Non-pigmented ciliary epithelial cell (primary cell): ENCODE measurements around the gene CDYL2.

Source experiments
- DNase-seq: peaks from one replicate; pipeline ENCODE4 v3.0.0-alpha.2; 2010; ENCODE audit warnings: low read depth

Gene CDYL2

DNA sequence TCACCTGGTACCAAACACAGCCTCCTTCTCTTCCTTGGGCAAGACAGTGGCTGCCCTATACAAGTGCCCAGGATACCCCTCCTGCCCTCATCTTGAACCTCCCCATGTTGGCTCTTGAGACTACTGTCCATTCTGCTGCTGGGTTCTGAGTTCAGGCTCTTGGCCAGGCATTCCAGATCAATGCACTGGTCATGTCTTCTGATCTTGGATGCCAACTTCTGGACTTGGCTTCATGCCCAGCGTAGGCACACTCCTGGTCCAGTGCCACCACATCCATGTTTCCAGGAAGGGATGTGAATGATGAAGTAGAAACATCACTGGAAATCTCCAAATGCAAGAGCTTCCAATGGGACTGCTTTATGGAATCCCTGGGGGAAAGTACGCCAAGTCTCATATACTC, 212.1 kb downstream of the CDYL2 start:
- no peak for DNase-seq

DNA sequence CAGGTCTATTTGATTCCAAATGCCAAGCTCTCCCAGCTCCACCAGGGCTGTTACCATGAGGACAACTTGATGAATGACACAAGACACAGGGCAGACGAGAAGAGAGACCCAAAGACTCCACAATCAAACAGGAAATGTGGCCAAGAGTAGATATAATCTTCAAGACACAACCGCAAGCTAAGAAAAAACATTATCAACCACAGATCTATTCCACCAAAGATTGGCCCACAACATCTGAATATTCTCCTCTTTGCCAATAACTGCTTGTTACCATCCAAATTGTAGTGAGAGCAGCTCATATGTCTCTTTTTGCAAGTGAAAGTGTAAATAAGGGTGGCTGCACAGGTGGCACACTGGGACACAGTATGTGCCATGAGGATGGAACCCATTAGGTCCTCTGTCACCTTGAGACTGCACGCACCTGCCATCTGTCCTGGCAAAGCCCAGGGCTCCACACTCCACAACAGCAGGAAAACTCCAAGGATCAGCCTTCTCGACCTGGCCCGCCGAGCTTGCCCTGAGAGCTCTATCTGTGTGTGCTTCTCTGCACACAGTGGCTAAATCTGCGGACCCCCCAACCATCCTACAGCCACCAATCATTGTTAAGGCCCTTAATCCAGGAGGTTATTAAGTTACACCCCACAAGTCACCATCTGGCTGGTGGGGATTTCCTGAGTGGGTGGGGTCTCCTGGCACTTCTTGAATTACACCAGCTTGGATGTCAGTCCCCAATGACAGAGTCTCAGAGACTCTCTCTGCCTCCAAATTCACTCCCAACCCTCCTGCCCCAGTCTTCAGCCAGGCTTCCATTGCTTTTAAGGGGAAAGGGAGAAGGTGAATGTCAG, 213.1 kb downstream of the CDYL2 start:
- DNase-seq = no peak

DNA sequence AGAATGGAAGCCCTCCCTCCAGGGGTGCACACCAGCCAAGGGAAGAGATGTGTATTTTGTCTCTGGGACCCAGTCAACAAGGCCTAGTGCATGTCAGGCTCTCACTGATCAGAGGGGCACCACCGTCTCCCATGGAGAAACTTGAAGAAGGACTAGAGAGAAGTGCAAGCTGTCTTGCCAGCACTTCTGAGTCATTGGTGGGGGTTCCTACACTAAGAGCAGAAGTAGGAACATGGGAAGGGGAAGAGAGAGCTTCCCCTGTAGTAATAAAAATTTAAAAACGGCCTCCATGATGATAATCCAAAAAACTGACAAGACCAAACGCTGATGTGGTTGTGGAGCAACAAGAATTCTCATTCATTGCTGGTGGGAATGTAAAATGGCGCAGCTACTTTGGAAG, 217.3 kb downstream of the CDYL2 start:
- DNase-seq = no peak

DNA sequence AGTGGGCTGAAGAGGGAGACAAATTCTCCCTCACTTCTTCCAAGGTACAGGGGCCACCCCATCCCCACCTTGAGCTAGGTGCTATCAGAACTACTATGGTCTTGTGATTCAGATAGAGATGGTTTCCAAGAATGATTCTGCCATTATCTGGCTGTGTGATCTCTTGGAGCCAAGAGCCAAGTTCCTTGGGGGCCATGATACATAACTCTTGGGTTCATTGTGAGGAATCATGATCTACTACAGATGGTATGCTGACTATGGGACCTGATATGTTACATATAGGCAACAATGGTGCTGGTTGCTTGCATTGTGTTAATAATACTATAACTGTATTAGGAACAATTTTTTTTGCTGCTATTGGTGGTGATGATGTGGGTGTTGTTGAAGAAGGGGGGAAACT, 217.9 kb downstream of the CDYL2 start:
- DNase-seq = no peak

DNA sequence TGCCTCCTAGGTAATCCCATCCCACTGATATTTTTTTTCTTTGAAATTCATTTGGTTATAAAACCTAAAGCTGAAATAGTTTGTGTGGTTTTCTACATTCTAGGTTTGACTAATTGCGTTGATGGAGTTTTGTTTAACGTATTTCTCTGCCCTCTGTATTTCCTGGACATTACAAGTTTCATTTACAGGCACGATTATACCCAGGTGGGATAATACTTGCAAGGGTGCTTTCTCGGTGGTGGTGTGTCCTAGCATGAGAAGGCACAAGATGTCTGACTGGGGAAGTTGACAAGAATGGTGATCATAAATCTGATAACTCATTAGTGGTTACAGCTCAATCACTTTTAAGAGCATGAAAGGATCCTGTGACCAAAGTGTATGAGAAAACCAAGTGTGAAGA, 218.6 kb downstream of the CDYL2 start:
- no peak for DNase-seq

DNA sequence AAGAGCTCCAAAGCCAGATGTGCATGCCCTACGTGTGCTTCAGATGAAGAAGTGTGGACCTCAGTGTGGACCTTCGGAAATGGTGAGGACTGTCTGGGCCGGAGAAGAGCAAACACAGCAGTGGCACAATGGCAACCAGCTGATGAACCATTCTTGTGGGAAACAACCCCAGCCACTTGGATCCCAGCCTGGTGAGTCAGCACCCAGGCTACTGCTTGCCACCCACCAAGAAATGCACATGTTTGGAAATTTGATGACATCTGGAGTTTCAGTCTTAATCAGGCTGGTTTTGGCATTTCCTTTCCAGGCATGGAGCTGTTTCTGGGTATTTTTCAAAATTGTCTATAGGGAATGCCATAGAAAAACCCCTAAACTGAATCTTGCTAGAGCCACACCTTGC, 220.9 kb downstream of the CDYL2 start:
- no peak for DNase-seq

DNA sequence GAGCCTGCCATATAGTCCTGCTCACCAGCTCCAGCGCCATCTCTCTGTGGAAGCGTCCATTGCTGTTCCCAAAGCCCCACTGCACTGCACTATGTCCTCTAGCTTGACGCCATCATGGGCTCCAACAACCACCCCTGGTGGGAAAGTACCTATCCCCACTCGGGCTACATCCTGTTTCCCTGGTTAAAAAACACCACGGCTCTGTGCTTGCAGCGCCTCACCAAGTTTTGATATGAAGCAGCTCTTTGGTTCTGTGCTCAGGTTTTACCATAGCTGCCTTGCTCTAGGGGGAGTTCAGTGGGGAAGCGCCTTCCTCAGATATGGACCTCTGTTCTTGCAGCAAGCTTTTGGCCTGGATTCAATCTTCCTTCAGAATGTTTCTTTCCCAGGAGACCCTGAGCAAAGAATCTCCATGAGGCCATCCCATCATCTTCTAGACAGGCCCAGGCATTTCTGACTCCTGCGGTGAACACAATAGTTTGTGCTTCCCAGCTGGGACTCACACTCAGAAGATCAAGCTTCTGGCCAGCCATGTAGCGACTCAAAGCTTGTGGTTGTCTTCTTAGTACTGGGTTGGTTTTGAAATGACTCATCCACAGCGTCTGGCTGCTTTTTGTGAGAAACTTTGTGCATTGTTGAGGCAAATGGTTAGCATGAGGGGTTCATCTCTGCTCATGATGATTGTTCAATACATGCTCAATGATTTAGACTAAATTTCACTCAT, 224.1 kb downstream of the CDYL2 start:
- DNase-seq = no peak

DNA sequence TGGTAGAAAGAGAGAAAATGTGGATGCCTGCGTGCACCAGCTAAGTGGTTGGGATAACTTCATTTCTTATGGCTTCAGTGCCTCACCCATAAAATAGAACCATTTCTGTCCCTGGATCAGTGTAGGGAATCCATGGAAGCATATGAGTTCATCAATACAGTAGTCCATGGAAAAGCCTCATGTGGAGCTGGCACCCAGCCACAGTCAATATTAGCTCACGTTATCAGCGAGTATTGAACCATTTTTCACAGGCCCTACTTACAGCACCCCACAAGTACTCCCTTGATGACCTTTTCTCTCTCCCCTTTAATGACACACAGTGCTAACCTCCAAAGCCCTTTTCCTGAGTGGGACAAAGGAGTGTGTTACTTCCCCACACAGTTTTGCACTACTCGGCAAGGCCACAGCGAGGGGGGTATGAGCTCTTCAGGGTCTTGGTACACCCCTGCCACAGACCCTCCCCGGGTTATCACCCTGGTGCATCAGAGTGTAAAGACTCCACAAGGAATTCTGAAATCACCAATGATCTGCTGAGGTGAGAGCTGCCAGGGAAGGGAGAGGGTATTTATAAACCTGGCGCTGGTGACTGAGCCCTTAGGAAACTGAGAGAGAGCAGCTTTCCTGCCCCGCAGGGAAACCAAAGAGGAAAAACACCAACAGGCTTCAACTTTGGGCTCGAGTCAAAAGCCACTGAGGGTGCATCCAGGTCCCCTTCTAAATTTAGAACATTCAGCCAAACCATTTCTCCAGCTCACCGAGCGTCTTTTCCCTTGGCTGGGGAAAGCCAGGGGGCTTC, 226.7 kb downstream of the CDYL2 start:
- no peak for DNase-seq

DNA sequence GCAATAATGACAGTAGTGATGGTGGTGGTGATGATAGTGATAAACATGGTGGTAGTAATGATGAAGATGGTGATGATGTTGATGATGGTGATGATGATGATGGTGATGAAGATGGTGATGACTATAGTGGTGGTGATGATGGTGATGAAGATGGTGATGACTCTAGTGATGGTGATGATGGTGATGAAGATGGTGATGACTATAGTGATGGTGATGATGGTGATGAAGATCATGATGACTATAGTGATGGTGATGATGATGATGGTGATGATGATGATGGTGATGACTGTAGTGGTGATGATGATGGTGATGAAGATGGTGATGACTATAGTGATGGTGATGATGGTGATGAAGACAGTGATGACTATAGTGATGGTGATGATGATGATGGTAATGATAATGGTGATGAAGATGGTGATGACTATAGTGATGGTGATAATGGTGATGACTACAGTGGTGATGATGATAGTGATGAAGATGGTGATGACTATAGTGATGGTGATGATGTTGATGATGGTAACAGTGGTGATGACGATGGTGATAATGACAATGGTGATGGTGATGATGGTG, 228.0 kb downstream of the CDYL2 start:
- no peak for DNase-seq

DNA sequence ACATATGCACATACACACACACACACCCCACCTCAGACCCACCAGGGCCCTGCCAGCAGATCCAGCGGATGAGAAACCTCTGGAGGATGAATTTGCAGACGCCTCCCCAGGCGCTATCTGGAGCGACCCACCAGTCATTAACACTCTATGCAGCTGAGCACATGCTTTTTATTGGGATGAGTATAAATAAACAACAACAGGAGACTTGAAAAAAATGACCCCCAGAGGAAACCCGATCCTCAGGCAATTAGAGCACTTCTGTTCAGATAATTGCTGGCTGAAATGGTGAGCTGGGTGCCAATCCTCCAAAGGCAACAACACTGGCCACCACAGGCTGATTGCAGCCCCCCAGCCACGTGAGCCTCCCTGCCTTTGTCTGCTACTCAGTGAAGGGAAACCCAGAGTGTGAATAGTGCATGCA, 230.7 kb downstream of the CDYL2 start:
- no peak for DNase-seq

DNA sequence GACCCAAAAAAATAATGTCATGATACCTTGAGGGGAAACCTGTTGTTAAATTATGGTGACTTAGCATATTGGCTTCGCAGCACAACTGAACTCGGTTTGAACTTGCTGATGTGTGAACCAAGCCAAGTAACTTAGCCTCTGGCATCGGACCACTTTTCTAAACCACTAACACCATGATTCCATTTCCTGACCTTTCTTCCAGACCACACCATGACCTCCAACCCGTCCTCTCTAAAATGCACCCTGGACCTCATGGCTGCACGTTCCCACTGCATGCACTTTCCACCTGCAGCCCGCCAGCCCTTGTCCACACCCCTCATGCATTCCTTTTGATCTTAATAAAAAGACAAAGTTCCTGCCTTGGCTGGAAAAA, 234.3 kb downstream of the CDYL2 start:
- peak; percentile 34 for DNase-seq

DNA sequence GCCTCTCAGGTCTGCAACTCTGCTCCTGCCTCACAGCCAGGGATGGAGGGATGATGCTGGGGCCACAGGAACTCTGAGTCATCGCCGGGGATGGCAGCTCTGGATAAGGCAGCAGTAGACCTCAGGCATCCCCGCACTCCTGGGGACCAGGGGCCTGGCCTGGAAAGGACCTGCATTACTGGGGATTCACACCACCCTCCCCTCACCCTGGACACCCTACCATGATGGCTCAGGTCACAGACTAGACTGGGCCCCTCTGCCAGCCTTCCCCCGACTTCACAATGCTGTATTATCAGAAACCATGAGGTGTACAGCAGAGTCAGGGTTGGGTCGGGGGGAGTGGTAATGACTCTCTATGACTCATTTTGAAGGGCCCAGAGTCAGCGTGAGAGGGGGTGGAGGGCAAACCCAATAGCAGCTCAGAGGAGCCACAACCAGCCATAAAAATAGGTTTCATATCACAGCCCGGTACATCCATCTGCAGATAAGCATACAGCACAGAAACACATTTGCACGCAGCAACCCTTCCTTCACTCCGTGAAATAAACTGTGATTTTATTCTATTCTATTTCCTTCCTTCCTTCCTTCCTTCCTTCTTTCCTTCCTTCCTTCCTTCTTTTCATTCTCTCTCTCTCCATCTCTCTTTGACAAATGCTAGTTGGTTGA, 234.8 kb downstream of the CDYL2 start:
- peak; percentile 61 for DNase-seq

DNA sequence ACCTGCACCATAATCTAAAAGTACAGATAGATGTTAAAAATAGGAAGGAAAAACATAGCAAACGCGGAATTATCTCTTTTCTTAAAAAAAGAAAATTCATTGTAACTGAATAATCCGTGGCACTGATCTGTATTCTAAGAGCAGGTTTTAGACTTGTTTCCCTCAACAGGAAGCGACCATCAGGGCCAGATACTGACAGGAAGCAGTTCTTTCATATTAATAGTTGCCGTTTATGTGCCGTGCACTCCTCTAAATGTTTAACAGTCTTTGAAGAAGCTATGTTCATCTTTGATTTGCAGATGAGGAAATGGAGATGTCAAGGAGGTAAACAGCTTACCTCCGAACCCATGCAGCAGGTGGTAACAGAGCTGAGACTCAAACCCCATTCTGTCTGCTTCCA, 240.0 kb downstream of the CDYL2 start:
- no peak for DNase-seq

DNA sequence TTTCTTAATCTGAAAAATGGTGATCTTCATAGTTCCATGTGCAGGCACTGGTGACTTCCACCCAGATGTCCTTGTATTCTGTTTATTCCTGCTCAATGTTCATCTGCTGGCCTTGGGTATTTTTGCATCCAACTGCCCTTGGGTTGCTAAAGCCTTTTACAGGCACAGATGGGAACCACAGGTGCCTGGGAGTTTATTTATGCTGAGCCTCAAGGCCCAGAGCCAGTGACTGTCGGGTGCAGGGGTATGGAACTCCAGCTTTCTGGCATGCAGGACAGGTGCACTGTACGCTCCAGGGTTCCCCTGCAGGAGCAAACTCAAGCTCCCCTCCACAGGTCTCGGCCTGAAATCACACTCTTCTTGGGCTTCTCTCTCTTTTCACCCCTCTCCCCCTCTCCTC, 241.3 kb downstream of the CDYL2 start:
- no peak for DNase-seq

DNA sequence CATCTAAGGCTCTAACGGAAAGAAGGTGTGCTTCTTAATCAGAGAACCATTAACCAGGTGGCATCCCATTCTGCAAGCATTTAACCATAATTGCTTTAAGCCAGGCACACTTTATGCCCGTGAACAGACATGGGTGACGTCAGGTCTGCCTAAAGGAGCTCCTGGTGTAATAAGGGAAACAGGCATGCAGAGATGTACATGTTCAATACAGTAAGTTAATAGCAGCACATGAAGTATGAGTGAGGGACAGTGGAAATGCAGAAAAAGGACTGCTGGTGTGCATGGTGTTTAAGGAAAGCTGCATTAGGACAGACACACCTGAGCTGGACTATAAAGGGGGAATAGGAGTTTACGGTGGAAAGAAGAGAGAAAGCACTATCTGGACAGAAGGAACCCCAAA, 245.0 kb downstream of the CDYL2 start:
- no peak for DNase-seq

DNA sequence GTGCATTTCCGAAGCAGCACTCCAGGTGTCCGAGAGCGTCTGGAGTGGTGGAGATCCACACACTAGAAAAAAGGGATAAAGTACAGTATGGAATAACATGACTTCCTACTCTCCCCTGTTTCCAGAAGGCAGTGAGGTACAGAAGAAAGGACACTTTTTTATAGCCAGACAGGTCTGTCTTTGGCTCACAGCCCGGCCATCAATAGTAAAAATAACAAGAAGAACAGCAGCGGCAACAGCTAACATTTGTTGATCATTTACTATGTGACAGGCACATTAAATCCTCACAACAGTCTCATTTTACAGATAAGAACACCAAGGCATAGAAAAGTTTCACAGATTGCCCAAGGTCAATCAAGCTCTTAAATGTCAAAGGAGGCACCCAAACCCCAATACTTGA, 247.4 kb downstream of the CDYL2 start:
- no peak for DNase-seq

DNA sequence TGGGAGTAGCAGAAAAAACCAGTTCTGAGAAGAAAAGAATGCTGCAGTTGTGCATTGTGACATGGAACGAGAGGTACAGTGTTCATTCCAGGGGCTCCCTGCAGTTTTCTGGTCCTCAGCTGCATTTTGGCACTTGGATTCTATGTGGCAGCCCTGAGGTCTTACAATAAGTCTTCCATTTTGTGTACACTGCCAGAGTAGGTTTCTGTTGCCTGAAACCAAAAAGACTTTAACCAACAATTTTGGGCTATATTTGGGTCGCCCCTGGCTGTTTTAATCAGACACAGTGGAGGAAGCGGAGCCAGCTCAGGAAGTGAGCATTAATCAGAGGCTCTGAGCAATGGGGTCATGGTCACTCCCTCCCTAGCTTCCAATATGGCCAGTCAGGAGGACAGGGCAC, 247.9 kb downstream of the CDYL2 start:
- DNase-seq = no peak

DNA sequence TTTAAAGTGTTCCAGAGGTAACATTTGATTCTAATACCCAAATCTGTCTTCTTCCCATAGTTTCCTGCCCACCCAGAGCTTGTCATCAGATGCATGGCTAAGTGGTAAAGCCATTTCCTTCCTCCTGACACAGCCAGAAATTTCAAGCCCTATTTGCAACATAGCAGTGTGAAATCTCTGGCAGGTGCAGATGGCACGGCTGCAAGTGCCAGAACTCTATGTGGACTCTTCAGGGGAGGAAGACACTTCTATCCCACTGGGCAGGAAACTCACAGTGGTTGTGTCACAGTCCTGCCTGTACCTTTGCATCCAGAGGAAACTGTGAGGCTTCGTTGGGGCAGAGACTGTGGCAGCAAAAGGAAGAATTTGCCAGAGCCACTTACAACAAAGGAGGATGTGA, 250.4 kb downstream of the CDYL2 start:
- DNase-seq = no peak

DNA sequence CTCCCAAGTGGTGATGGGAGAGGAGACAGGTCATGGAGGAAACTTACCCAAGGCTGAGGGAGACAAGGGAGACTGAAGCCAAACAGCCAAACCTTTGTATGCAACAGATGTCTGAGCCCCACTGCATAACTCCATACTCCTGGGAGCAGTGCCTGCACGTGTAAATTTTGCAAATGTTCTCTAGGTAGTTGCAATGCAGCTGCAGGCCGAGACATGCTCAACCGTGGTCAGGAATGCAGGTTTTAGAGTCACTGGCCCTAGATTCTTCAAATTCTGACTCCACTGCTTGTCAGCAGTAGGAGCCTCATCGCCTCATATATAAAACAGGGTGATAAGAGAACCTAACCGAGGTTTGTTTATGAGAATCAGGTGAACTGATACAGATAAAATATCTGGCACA, 252.1 kb downstream of the CDYL2 start:
- DNase-seq = no peak
